Activated T-helper 17 cell treated with anti-CD3 and anti-CD28 coated beads, Interleukin-2, amount 50 U/mL, for 72 hours (primary cell): ENCODE results near the gene HSD11B1L. TPM values are rescaled to one million over a fixed set of nuclear protein-coding genes. Genes with fewer than 3 reads are reported as not detected.
A peak's percentile ranks its signal among the peaks of the same experiment; 100 is the strongest.
"Not testable (repeated sequence)": the region's sequence is repeated elsewhere in the genome, so short reads cannot be mapped to it uniquely, and the experiment has no call there.

ENCODE experiments used
- ATAC-seq: fragments of 150-1000 bp; cut with Tn5 transposase; replicated peaks from 2 replicates; pipeline ENCODE4 v1.10.0; 2021; ENCODE audit warnings: mild to moderate bottlenecking, moderate library complexity
- H3K27ac Mint-ChIP-seq: one replicate; pipeline ENCODE4 v1.8.0; 2022; ENCODE audit warnings: mixed read lengths
- H3K27me3 Mint-ChIP-seq: one replicate; pipeline ENCODE4 v1.8.0; 2022; ENCODE audit warnings: mixed read lengths
- H3K36me3 Mint-ChIP-seq: one replicate; pipeline ENCODE4 v1.8.0; 2022; ENCODE audit warnings: low read depth, mild to moderate bottlenecking, mixed read lengths
- H3K4me1 Mint-ChIP-seq: one replicate; pipeline ENCODE4 v1.8.0; 2022; ENCODE audit warnings: mixed read lengths
- H3K4me3 Mint-ChIP-seq: one replicate; pipeline ENCODE4 v1.8.0; 2022; ENCODE audit warnings: mild to moderate bottlenecking, mixed read lengths
- H3K9me3 Mint-ChIP-seq: one replicate; pipeline ENCODE4 v1.8.0; 2022; ENCODE audit warnings: mixed read lengths
- total RNA-seq, 2 donors: library from RNA; stranded (reverse); gene quantifications; one replicate each; pipeline ENCODE4 v1.2.3, GENCODE V29; 2022

The HSD11B1L gene
- total RNA-seq, 2 donors from 2014 or later, result 2.3 to 5.3 TPM

DNA sequence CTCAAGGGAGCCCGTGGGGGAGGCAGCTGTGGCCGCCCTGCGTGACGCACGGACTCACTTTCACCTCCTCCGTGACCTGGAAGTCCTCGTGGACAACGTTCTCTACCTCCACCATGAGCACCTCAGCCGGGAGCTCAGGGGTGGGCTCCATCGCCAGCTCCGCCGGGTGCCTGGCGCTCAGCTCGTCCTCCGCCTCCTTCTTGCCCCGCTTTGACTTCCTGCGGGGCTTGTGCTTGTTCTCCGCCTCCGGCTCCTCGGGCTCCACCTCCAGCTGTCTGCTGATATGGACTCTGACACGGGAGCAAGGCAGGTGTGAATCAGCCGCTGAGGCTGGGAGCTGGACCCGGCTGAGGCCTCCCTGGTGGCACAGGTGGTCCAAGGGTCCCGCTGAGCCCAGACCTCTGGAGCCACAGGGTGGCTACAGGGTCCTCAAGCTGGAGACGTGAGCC is 30.9 kb downstream of the HSD11B1L start:
- Mint-ChIP-seq H3K4me1 (no peaks in the 10 kb centered on the region), H3K27me3 (no peaks in the 10 kb centered on the region), H3K27ac (no peak overlapping the region), H3K9me3 (no peaks in the 10 kb centered on the region), H3K4me3 (no peak overlapping the region), H3K36me3 (peaks cover 92% of the 10 kb centered on the region)
- ATAC-seq, result no peak

- no peaks in the 10 kb centered on the region for H3K9me3 Mint-ChIP-seq
- H3K4me1 Mint-ChIP-seq, result peaks cover 7% of the 10 kb centered on the region
- peaks cover 92% of the 10 kb centered on the region for H3K36me3 Mint-ChIP-seq
- no peaks in the 10 kb centered on the region for H3K27me3 Mint-ChIP-seq
- no peak overlapping the region for H3K27ac Mint-ChIP-seq
- no peak overlapping the region for H3K4me3 Mint-ChIP-seq
- ATAC-seq, result no peak
Measured at GRCh38 chr19:5713228-5713627, 32.4 kb downstream of the HSD11B1L start.

DNA sequence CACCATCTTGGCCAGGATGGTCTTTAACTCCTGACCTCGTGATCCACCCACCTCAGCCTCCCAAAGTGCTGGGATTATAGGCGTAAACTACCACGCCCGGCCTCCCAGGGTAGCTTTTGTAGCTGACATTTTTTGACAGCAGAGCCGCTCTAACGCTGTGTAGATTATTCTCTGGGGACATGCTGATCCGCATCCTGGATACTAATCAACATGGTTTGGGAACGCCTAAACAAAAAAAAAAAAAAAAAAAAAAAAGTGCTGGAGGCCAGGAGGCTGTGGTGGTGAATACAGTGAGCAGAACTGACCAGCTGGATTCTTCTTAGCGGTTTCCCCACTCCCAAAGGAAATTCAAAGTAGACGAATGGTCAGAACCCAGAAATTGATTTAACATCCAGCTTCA is 34.0 kb downstream of the HSD11B1L start:
- no peaks in the 10 kb centered on the region for H3K27me3 Mint-ChIP-seq
- H3K4me1 Mint-ChIP-seq, result peaks cover 7% of the 10 kb centered on the region
- H3K4me3 Mint-ChIP-seq, result no peak overlapping the region
- no peaks in the 10 kb centered on the region for H3K9me3 Mint-ChIP-seq
- no peak overlapping the region for H3K27ac Mint-ChIP-seq
- no peak for ATAC-seq
- peaks cover 90% of the 10 kb centered on the region for H3K36me3 Mint-ChIP-seq

GRCh38 chr19:5717215-5717935 is 36.5 kb downstream of the HSD11B1L start:
- no peaks in the 10 kb centered on the region for H3K9me3 Mint-ChIP-seq
- H3K4me1 Mint-ChIP-seq, result peaks cover 7% of the 10 kb centered on the region
- H3K27ac Mint-ChIP-seq, result peak overlapping the region; percentile 99
- H3K4me3 Mint-ChIP-seq, result peak overlapping the region; percentile 99
- H3K27me3 Mint-ChIP-seq, result no peaks in the 10 kb centered on the region
- no peak for ATAC-seq
- peaks cover 74% of the 10 kb centered on the region for H3K36me3 Mint-ChIP-seq

- H3K9me3 Mint-ChIP-seq, result no peaks in the 10 kb centered on the region
- peak; percentile 5 for ATAC-seq
- H3K36me3 Mint-ChIP-seq, result peaks cover 67% of the 10 kb centered on the region
- peaks cover 7% of the 10 kb centered on the region for H3K4me1 Mint-ChIP-seq
- H3K27ac Mint-ChIP-seq, result peak overlapping the region; percentile 99
- H3K4me3 Mint-ChIP-seq, result peak overlapping the region; percentile 99
- H3K27me3 Mint-ChIP-seq, result no peaks in the 10 kb centered on the region
Measured at GRCh38 chr19:5718037-5718578, 37.3 kb downstream of the HSD11B1L start.

DNA sequence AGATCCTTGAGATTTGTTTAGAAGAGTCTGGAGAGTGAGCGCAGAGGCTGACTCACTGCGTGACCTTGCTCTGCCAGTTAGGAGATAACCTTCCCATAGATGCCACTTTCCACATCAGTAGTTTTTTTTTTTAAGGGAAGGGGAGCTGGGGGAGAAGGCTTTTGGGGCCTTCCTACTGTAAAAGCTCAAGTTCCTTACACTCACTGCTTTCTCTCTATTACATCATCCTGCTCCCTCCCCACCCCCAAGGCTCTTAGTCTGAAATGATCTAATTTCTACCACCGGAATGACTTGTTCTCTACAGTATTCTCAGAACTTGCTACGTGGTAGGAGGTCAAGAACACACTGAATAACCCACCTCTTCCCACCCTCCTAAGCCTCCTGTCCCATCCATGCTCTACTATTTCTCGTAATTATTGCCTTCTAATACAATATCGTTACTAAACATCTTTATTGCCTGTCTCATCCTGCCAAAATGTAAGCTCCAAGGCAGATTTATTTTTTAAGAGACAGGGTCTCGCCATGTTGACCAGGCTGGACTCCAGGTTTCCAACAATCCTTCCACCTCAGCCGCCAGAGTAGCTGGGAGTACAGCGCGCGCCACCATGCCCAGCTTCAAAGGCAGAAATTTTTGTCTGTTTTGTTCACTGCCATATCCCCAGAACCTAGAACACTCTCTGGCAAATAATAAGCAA is 37.9 kb downstream of the HSD11B1L start:
- peak overlapping the region; percentile 99 for H3K27ac Mint-ChIP-seq
- H3K9me3 Mint-ChIP-seq, result no peaks in the 10 kb centered on the region
- H3K27me3 Mint-ChIP-seq, result no peaks in the 10 kb centered on the region
- H3K4me1 Mint-ChIP-seq, result peaks cover 7% of the 10 kb centered on the region
- peak overlapping the region; percentile 99 for H3K4me3 Mint-ChIP-seq
- peak; percentile 60 for ATAC-seq
- peaks cover 61% of the 10 kb centered on the region for H3K36me3 Mint-ChIP-seq

GRCh38 chr19:5719274-5719960 is 38.6 kb downstream of the HSD11B1L start:
- no peaks in the 10 kb centered on the region for H3K27me3 Mint-ChIP-seq
- no peak for ATAC-seq
- no peaks in the 10 kb centered on the region for H3K9me3 Mint-ChIP-seq
- peaks cover 7% of the 10 kb centered on the region for H3K4me1 Mint-ChIP-seq
- peak overlapping the region; percentile 99 for H3K27ac Mint-ChIP-seq
- H3K4me3 Mint-ChIP-seq, result peak overlapping the region; percentile 99
- peaks cover 54% of the 10 kb centered on the region for H3K36me3 Mint-ChIP-seq

GRCh38 chr19:5719961-5720790 is 39.3 kb downstream of the HSD11B1L start, which contains the start of the genes CATSPERD and LONP1:
CATSPERD (plus strand) TSS chr19:5720637; CDS start chr19:5720738, 101 bp downstream.
LONP1 (minus strand) TSS chr19:5720146; CDS start chr19:5720132, 14 bp downstream.
- Mint-ChIP-seq H3K4me1 (peaks cover 7% of the 10 kb centered on the region), H3K4me3 (peak within 1 kb of the TSS; percentile 99), H3K36me3 (peaks cover 51% of the 10 kb centered on the region), H3K27ac (peak within 1 kb of the TSS; percentile 99), H3K27me3 (no peaks in the 10 kb centered on the region), H3K9me3 (no peaks in the 10 kb centered on the region)
- peak; percentile 87 for ATAC-seq

GRCh38 chr19:5727453-5728050 is 46.7 kb downstream of the HSD11B1L start:
- H3K4me3 Mint-ChIP-seq, result no peak overlapping the region
- no peaks in the 10 kb centered on the region for H3K9me3 Mint-ChIP-seq
- H3K36me3 Mint-ChIP-seq, result no peaks in the 10 kb centered on the region
- H3K27me3 Mint-ChIP-seq, result no peaks in the 10 kb centered on the region
- ATAC-seq, result no peak
- no peak overlapping the region for H3K27ac Mint-ChIP-seq
- H3K4me1 Mint-ChIP-seq, result no peaks in the 10 kb centered on the region

- not testable (repeated sequence) for H3K27ac Mint-ChIP-seq, H3K27me3 Mint-ChIP-seq, H3K4me1 Mint-ChIP-seq, H3K9me3 Mint-ChIP-seq, ATAC-seq, H3K36me3 Mint-ChIP-seq, H3K4me3 Mint-ChIP-seq
Measured at GRCh38 chr19:5733172-5733571, 52.3 kb downstream of the HSD11B1L start.

Other genes with a start within 250 kb of the HSD11B1L start
- gene ZNRF4, start 225.6 kb upstream of the HSD11B1L start, total RNA-seq, result not detected
- 1 to 10 TPM in 1 of 2 donors, under 1 TPM in 1; 0.48 to 2.4 TPM for gene TINCR, start 113.1 kb upstream of the HSD11B1L start, total RNA-seq
- gene SAFB2, start 58.3 kb upstream of the HSD11B1L start, total RNA-seq, result 100 to 1,000 TPM; 126 to 159 TPM
- 100 to 1,000 TPM; 119 to 124 TPM for gene SAFB, start 57.9 kb upstream of the HSD11B1L start, total RNA-seq
- gene MICOS13, start 511 bp upstream of the HSD11B1L start, total RNA-seq, result 10 to 100 TPM; 29.5 to 38.7 TPM
- gene RPL36, start 9.3 kb downstream of the HSD11B1L start, total RNA-seq, result 1,000 to 10,000 TPM in 1 of 2 donors, 100 to 1,000 TPM in 1; 860 to 1,029 TPM
- 100 to 1,000 TPM; 291 to 376 TPM for gene LONP1, start 39.1 kb downstream of the HSD11B1L start, total RNA-seq
- gene CATSPERD, start 39.6 kb downstream of the HSD11B1L start, total RNA-seq, result not detected
- gene PRR22, start 103.7 kb downstream of the HSD11B1L start, total RNA-seq, result 1 to 10 TPM; 4.6 to 9.9 TPM
- gene DUS3L, start 110.1 kb downstream of the HSD11B1L start, total RNA-seq, result 10 to 100 TPM; 46.8 to 73.6 TPM
- under 1 TPM; 0.32 to 0.52 TPM for gene NRTN, start 124.0 kb downstream of the HSD11B1L start, total RNA-seq
- not detected for gene FUT6, start 158.7 kb downstream of the HSD11B1L start, total RNA-seq
- 1 to 10 TPM in 1 of 2 donors, not detected in 1; 1.4 TPM for gene FUT3, start 170.4 kb downstream of the HSD11B1L start, total RNA-seq
- under 1 TPM in 1 of 2 donors, not detected in 1; 0.48 TPM for gene FUT5, start 189.5 kb downstream of the HSD11B1L start, total RNA-seq
- gene NDUFA11, start 222.8 kb downstream of the HSD11B1L start, total RNA-seq, result 100 to 1,000 TPM; 162 to 249 TPM
- gene VMAC, start 223.8 kb downstream of the HSD11B1L start, total RNA-seq, result 1 to 10 TPM; 3.7 to 4.4 TPM
- gene CAPS, start 233.2 kb downstream of the HSD11B1L start, total RNA-seq, result 1 to 10 TPM; 3.8 to 5.1 TPM